Transverse colon (tissue), 4 donors: ENCODE data around the gene ALK.

Experiments
- CTCF ChIP-seq, 5 experiments: fragments of 200-600 bp in 3 of 5; fragments of 450-650 bp in 2 of 5; sonication (generic) in 3 of 5; IDR thresholded peaks; 1 replicate in 2 of 5; 2 replicates in 3 of 5; pipeline ENCODE4 v1.5.1; 2016 to 2017; ENCODE audit warnings: antibody characterized with exemption in 5 of 5, inconsistent platforms in 3 of 5, mild to moderate bottlenecking in 2 of 5, moderate library complexity in 1 of 5
- EP300 ChIP-seq: sonication (generic); formaldehyde crosslinking; IDR thresholded peaks from one replicate; pipeline ENCODE4 v1.6.1; 2017; ENCODE audit warnings: antibody characterized with exemption, low read depth
- POLR2A ChIP-seq: fragments of 450-650 bp; IDR thresholded peaks from one replicate; pipeline ENCODE4 v1.6.1; 2016; ENCODE audit warnings: antibody characterized with exemption, mild to moderate bottlenecking, moderate library complexity
- POLR2AphosphoS5 ChIP-seq, 3 donors: sonication (generic); formaldehyde crosslinking; IDR thresholded peaks; one replicate each; pipeline ENCODE4 v1.6.1; 2016; ENCODE audit warnings: antibody characterized with exemption in 3 of 3

- TF ChIP-seq CTCF (IDR thresholded peaks at IDR 0.05) = no peak
- TF ChIP-seq POLR2AphosphoS5 (IDR thresholded peaks at IDR 0.05) = no peak
- no peak for TF ChIP-seq POLR2A
- no peak for TF ChIP-seq EP300
These were observed 123.5 kb downstream of the ALK start for GRCh38 chr2:29797916-29798315.
